IMR-90 (cell line): ENCODE results near the gene THAP5. TPM values are rescaled to one million over a fixed set of nuclear protein-coding genes. Genes with fewer than 3 reads are reported as not detected.

Experiments
- ATAC-seq: fragments of 200-7000 bp; cut with Tn5 transposase; 2 replicates; pipeline ENCODE4 v1.9.1; 2020; ENCODE audit warnings: low read depth, mild to moderate bottlenecking, moderate library complexity
- BruUV-seq: library from RNA; stranded (reverse); fragments of 400-500 nt; replicated peaks from 2 replicates; lab custom pipeline; 2021; lab: Mats Ljungman, UMichigan
- CTCF ChIA-PET: fragments of 300-600 bp; formaldehyde crosslinking; extraction: SDS; loops from one replicate; lab custom pipeline; 2021; ENCODE audit warnings: antibody characterized with exemption; lab: Yijun Ruan, JAX
- POLR2A ChIA-PET: fragments of 300-600 bp; sonication (Branson Sonifier 250); formaldehyde crosslinking; loops from one replicate; lab custom pipeline; 2022; ENCODE audit warnings: antibody characterized with exemption; ENCODE audit not compliant: unreplicated experiment; lab: Charles Lee
- DNase-seq: peaks from one replicate; pipeline ENCODE4 v3.0.0; 2013
- H2AFZ ChIP-seq: replicated peaks from 2 replicates; pipeline ENCODE3; 2013; ENCODE audit warnings: low read length, mild to moderate bottlenecking; ENCODE audit not compliant: poor library complexity
- H2AK5ac ChIP-seq: 2 replicates; pipeline ENCODE4 v1.6.1; 2013; ENCODE audit warnings: low read depth, low read length, inconsistent platforms
- H2AK9ac ChIP-seq: replicated peaks from 2 replicates; pipeline ENCODE3; 2013; ENCODE audit warnings: mild to moderate bottlenecking, low read depth, low read length, moderate library complexity; ENCODE audit not compliant: poor library complexity
- H2BK120ac ChIP-seq: 2 replicates; pipeline ENCODE4 v1.6.1; 2013; ENCODE audit warnings: low read depth, low read length, inconsistent platforms
- H2BK15ac ChIP-seq: 3 replicates; pipeline ENCODE4 v1.6.1; 2013; ENCODE audit warnings: low read depth, low read length, inconsistent platforms
- H2BK20ac ChIP-seq: 2 replicates; pipeline ENCODE4 v1.6.1; 2013; ENCODE audit warnings: low read depth, mild to moderate bottlenecking, inconsistent platforms, low read length, moderate library complexity
- H2BK5ac ChIP-seq: 2 replicates; pipeline ENCODE4 v1.6.1; 2013; ENCODE audit warnings: mild to moderate bottlenecking, low read depth, low read length, inconsistent platforms; ENCODE audit not compliant: poor library complexity, severe bottlenecking
- H3K14ac ChIP-seq: replicated peaks from 2 replicates; pipeline ENCODE4 v1.6.1; 2013; ENCODE audit warnings: low read depth, low read length, inconsistent platforms
- H3K18ac ChIP-seq: 2 replicates; pipeline ENCODE4 v1.6.1; 2013; ENCODE audit warnings: low read depth, low read length, control low read depth
- H3K23ac ChIP-seq: 2 replicates; pipeline ENCODE4 v1.6.1; 2013; ENCODE audit warnings: low read depth, low read length, inconsistent platforms
- H3K27ac ChIP-seq: 2 replicates; pipeline ENCODE4 v1.5.1; 2013; ENCODE audit warnings: mild to moderate bottlenecking, control low read depth, low read length; ENCODE audit not compliant: insufficient read depth
- H3K27me3 ChIP-seq: 2 replicates; pipeline ENCODE4 v1.6.1; 2013; ENCODE audit warnings: low read length; ENCODE audit not compliant: control insufficient read depth, insufficient read depth
- H3K36me3 ChIP-seq: 2 replicates; pipeline ENCODE4 v1.6.1; 2013; ENCODE audit warnings: low read length, mixed read lengths; ENCODE audit not compliant: control insufficient read depth, insufficient read depth
- H3K4ac ChIP-seq: 2 replicates; pipeline ENCODE4 v1.6.1; 2013; ENCODE audit warnings: low read depth, low read length, inconsistent platforms
- H3K4me1 ChIP-seq: 2 replicates; pipeline ENCODE4 v1.6.1; 2013; ENCODE audit warnings: low read length, mixed read lengths; ENCODE audit not compliant: control insufficient read depth, insufficient read depth
- H3K4me2 ChIP-seq: 2 replicates; pipeline ENCODE4 v1.6.1; 2013; ENCODE audit warnings: low read depth, mild to moderate bottlenecking, control low read depth, low read length, moderate library complexity
- H3K4me3 ChIP-seq: 2 replicates; pipeline ENCODE4 v1.5.1; 2013; ENCODE audit warnings: low read depth, mild to moderate bottlenecking, control low read depth, low read length, moderate library complexity; ENCODE audit not compliant: insufficient read depth
- H3K56ac ChIP-seq: 2 replicates; pipeline ENCODE4 v1.6.1; 2013; ENCODE audit warnings: low read length, inconsistent platforms; ENCODE audit not compliant: insufficient read depth; ENCODE audit errors: extremely low read depth
- H3K79me1 ChIP-seq, 2 experiments: 2 replicates each; pipeline ENCODE4 v1.6.1; 2013; ENCODE audit warnings: low read length in 2 of 2, inconsistent platforms in 1 of 2, low read depth in 1 of 2
- H3K9ac ChIP-seq: 2 replicates; pipeline ENCODE4 v1.6.1; 2013; ENCODE audit warnings: low read depth, low read length, control low read depth
- H3K9me1 ChIP-seq: 2 replicates; pipeline ENCODE4 v1.6.1; 2013; ENCODE audit warnings: low read length, inconsistent platforms; ENCODE audit not compliant: insufficient read depth
- H3K9me3 ChIP-seq: 2 replicates; pipeline ENCODE4 v1.6.1; 2013; ENCODE audit warnings: low read length; ENCODE audit not compliant: control insufficient read depth, insufficient read depth
- H4K20me1 ChIP-seq: 2 replicates; pipeline ENCODE4 v1.6.1; 2013; ENCODE audit warnings: low read length, inconsistent platforms; ENCODE audit not compliant: insufficient read depth
- H4K5ac ChIP-seq: 2 replicates; pipeline ENCODE4 v1.6.1; 2013; ENCODE audit warnings: mild to moderate bottlenecking, low read depth, low read length, control low read depth
- H4K8ac ChIP-seq, 2 experiments: 2 replicates each; pipeline ENCODE4 v1.6.1; 2013; ENCODE audit warnings: low read depth in 2 of 2, low read length in 2 of 2, control low read depth in 1 of 2, inconsistent platforms in 1 of 2
- H4K91ac ChIP-seq: 2 replicates; pipeline ENCODE4 v1.6.1; 2013; ENCODE audit warnings: low read depth, low read length, inconsistent platforms; ENCODE audit not compliant: insufficient read depth
- BHLHE40 ChIP-seq: fragments of 150-350 bp; IDR thresholded peaks from 2 replicates; pipeline ENCODE4 v1.6.1; 2016; ENCODE audit warnings: mild to moderate bottlenecking, low read depth, low read length
- CEBPB ChIP-seq: IDR thresholded peaks from 2 replicates; pipeline ENCODE4 v1.6.1; 2012; ENCODE audit warnings: low read depth, low read length, improper control_type of control experiment
- CHD1 ChIP-seq: IDR thresholded peaks from 2 replicates; pipeline ENCODE4 v1.6.1; 2012; ENCODE audit warnings: low read depth, low read length, improper control_type of control experiment
- FOS ChIP-seq: fragments of 150-350 bp; IDR thresholded peaks from 2 replicates; pipeline ENCODE4 v1.6.1; 2016; ENCODE audit warnings: low read depth, low read length
- MAFK ChIP-seq: IDR thresholded peaks from 2 replicates; pipeline ENCODE4 v1.6.1; 2012; ENCODE audit warnings: low read depth, low read length, improper control_type of control experiment
- MAZ ChIP-seq: IDR thresholded peaks from 2 replicates; pipeline ENCODE4 v1.6.1; 2012; ENCODE audit warnings: low read depth, mild to moderate bottlenecking, low read length, improper control_type of control experiment, moderate library complexity, borderline replicate concordance
- MXI1 ChIP-seq: IDR thresholded peaks from 2 replicates; pipeline ENCODE4 v1.6.1; 2012; ENCODE audit warnings: low read depth, mild to moderate bottlenecking, low read length, moderate library complexity, borderline replicate concordance
- NFE2L2 ChIP-seq: fragments of 150-350 bp; IDR thresholded peaks from 2 replicates; pipeline ENCODE4 v1.6.1; 2016; ENCODE audit warnings: low read depth, mild to moderate bottlenecking, low read length
- POLR2A ChIP-seq: IDR thresholded peaks from 2 replicates; pipeline ENCODE4 v1.6.1; 2012; ENCODE audit warnings: mild to moderate bottlenecking, low read depth, low read length
- RAD21 ChIP-seq: IDR thresholded peaks from 2 replicates; pipeline ENCODE4 v1.6.1; 2012; ENCODE audit warnings: low read length, improper control_type of control experiment
- RCOR1 ChIP-seq: IDR thresholded peaks from 2 replicates; pipeline ENCODE4 v1.6.1; 2012; ENCODE audit warnings: mild to moderate bottlenecking, low read length, improper control_type of control experiment; ENCODE audit not compliant: insufficient replicate concordance
- RFX5 ChIP-seq: IDR thresholded peaks from 2 replicates; pipeline ENCODE4 v1.8.0; 2012; ENCODE audit warnings: low read depth, mild to moderate bottlenecking, low read length, moderate library complexity
- SMC3 ChIP-seq: fragments of 150-350 bp; IDR thresholded peaks from 2 replicates; pipeline ENCODE4 v1.6.1; 2016; ENCODE audit warnings: low read depth, mild to moderate bottlenecking, antibody characterized with exemption, low read length, moderate library complexity
- WGBS, 2 experiments: methylation state at CpG; one replicate each; pipeline versions ENCODE4 v1.1.5 to v1.1.7; 2013; ENCODE audit warnings: missing lambda C conversion rate in 2 of 2; ENCODE audit not compliant: insufficient read length in 1 of 2; ENCODE audit errors: extremely low coverage in 2 of 2; 5-methylcytosine and 5-hydroxymethylcytosine counted together
- dilution Hi-C: fragments of 300-500 bp; cut with HindIII; formaldehyde crosslinking; loops from one replicate; pipeline ENCODE4 v1.14.3; 2018; ENCODE audit warnings: low sequenced_read_pairs; ENCODE audit not compliant: unreplicated experiment
- in situ Hi-C: fragments of 300-500 bp; cut with MboI; formaldehyde crosslinking; loops from 3 replicates; pipeline ENCODE4 v1.14.3; 2019; ENCODE audit warnings: low sequenced_read_pairs, inconsistent platforms, mixed read lengths
- intact Hi-C: fragments of 100-400 bp; cut with micrococcal nuclease; formaldehyde crosslinking; loops from 2 replicates; pipeline ENCODE4 v1.10.0; 2022
- polyA plus RNA-seq, 3 experiments: library from polyadenylated mRNA; depleted of rRNA; stranded (reverse); fragments of >200 nt; gene quantifications; 2 replicates each; pipeline ENCODE4 v1.2.3, GENCODE V29; 2012; ENCODE audit warnings: low replicate concordance in 1 of 3
- total RNA-seq: library from RNA; depleted of rRNA; stranded (reverse); fragments of >200 nt; gene quantifications from 2 replicates; pipeline ENCODE4 v1.2.3, GENCODE V29; 2012
- TF ChIP-seq, protein P1 (sequence below): conservative IDR thresholded peaks from 2 replicates; pipeline ENCODE4 v1.5.1; 2012; ENCODE audit warnings: mild to moderate bottlenecking, low read depth, low read length, improper control_type of control experiment
- TF ChIP-seq, protein P2 (sequence below): fragments of 150-350 bp; IDR thresholded peaks from 2 replicates; pipeline ENCODE4 v1.6.1; 2016; ENCODE audit warnings: low read depth, mild to moderate bottlenecking, low read length, moderate library complexity, borderline replicate concordance
- TF ChIP-seq, protein P3 (sequence below): fragments of 150-350 bp; IDR thresholded peaks from 2 replicates; pipeline ENCODE4 v1.6.1; 2017; ENCODE audit warnings: mild to moderate bottlenecking, antibody characterized with exemption, low read length, low read depth

THAP5 gene
- total and polyA plus RNA-seq, 2 of the 4 experiments (the other 2 are of a cell fraction) = 6.7 to 23.7 TPM

DNA sequence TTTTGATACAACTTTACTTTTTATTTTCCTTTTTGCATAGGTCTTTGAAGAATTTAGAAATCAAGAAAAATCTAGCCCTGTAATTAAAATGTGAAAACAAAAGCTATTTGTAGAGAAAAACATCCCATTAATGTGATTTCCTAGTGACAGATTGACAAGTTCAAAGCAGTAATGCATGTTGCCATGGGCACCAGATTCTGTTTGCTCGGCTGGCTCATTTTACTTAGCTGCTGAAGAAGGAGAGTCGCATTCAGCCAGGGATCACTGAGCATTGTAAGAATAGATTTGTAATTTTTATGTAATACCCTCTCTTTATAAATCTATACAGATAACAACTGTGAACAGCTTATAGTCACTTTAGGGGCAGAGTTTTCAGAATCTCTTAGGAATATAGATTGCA, 28.6 kb upstream of the THAP5 start:
- H2AK5ac ChIP-seq = no peak overlapping the region
- no peaks in the 10 kb centered on the region for H3K9me1 ChIP-seq
- in situ Hi-C loops = no loop called here
- no peak overlapping the region for H3K9ac ChIP-seq
- no peaks in the 10 kb centered on the region for H3K9me3 ChIP-seq
- no TSS peak for BruUV-seq
- H2AK9ac ChIP-seq = no peak overlapping the region
- H3K4me3 ChIP-seq = no peak overlapping the region
- H2BK120ac ChIP-seq = no peak overlapping the region
- H3K23ac ChIP-seq = no peak overlapping the region
- CTCF ChIA-PET = no interaction called here
- dilution Hi-C loops = no loop called here
- H3K4me1 ChIP-seq = no peaks in the 10 kb centered on the region
- H2BK15ac ChIP-seq = no peak overlapping the region
- H3K56ac ChIP-seq = no peak overlapping the region
- H4K20me1 ChIP-seq = no peaks in the 10 kb centered on the region
- WGBS, 2 experiments = no CpG with 5 or more reads among the region's 2 CpGs
- H3K4ac ChIP-seq = no peak overlapping the region
- TF ChIP-seq RAD21 (no peak), CEBPB (no peak), FOS (no peak), BHLHE40 (no peak), POLR2A (no peak), RCOR1 (no peak), SMC3 (no peak), RFX5 (no peak), NFE2L2 (no peak), CHD1 (no peak), MAFK (no peak), MAZ (no peak), MXI1 (no peak)
- TF ChIP-seq, protein P1, sequence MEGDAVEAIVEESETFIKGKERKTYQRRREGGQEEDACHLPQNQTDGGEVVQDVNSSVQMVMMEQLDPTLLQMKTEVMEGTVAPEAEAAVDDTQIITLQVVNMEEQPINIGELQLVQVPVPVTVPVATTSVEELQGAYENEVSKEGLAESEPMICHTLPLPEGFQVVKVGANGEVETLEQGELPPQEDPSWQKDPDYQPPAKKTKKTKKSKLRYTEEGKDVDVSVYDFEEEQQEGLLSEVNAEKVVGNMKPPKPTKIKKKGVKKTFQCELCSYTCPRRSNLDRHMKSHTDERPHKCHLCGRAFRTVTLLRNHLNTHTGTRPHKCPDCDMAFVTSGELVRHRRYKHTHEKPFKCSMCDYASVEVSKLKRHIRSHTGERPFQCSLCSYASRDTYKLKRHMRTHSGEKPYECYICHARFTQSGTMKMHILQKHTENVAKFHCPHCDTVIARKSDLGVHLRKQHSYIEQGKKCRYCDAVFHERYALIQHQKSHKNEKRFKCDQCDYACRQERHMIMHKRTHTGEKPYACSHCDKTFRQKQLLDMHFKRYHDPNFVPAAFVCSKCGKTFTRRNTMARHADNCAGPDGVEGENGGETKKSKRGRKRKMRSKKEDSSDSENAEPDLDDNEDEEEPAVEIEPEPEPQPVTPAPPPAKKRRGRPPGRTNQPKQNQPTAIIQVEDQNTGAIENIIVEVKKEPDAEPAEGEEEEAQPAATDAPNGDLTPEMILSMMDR = no peak
- TF ChIP-seq, protein P2, sequence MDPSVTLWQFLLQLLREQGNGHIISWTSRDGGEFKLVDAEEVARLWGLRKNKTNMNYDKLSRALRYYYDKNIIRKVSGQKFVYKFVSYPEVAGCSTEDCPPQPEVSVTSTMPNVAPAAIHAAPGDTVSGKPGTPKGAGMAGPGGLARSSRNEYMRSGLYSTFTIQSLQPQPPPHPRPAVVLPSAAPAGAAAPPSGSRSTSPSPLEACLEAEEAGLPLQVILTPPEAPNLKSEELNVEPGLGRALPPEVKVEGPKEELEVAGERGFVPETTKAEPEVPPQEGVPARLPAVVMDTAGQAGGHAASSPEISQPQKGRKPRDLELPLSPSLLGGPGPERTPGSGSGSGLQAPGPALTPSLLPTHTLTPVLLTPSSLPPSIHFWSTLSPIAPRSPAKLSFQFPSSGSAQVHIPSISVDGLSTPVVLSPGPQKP = no peak
- TF ChIP-seq, protein P3, sequence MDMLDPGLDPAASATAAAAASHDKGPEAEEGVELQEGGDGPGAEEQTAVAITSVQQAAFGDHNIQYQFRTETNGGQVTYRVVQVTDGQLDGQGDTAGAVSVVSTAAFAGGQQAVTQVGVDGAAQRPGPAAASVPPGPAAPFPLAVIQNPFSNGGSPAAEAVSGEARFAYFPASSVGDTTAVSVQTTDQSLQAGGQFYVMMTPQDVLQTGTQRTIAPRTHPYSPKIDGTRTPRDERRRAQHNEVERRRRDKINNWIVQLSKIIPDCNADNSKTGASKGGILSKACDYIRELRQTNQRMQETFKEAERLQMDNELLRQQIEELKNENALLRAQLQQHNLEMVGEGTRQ = no peak
- H3K36me3 ChIP-seq = no peaks in the 10 kb centered on the region
- H2BK5ac ChIP-seq = no peak overlapping the region
- peaks cover 2% of the 10 kb centered on the region for H3K27me3 ChIP-seq
- no peak overlapping the region for H4K5ac ChIP-seq
- intact Hi-C loops = no loop called here
- H3K4me2 ChIP-seq = no peak overlapping the region
- no peak overlapping the region for H2BK20ac ChIP-seq
- H3K18ac ChIP-seq = no peak overlapping the region
- POLR2A ChIA-PET = no interaction called here
- H4K8ac ChIP-seq = no peak overlapping the region
- H2AFZ ChIP-seq = no peak overlapping the region
- no peak overlapping the region for H4K91ac ChIP-seq
- DNase-seq = no peak
- no peak overlapping the region for H3K14ac ChIP-seq
- H3K79me1 ChIP-seq = no peaks in the 10 kb centered on the region
- no peak overlapping the region for H3K27ac ChIP-seq
- ATAC-seq = no peak
